ENCODE measurements around the gene GORASP2. TPM values are rescaled to one million over a fixed set of nuclear protein-coding genes. Genes with fewer than 3 reads are reported as not detected.

The GORASP2 gene
- total RNA-seq, 4 donors from 2014 or later, result 36.1 to 48.2 (median 42.0) TPM

GRCh38 chr2:170932166-170932565, 3.1 kb downstream of the GORASP2 start:
- 64 to 75% methylated on average over 1 of the region's 1 CpG for WGBS, 2 donors (ENCODE audit: low coverage in 1 of 2)
- no peak for ATAC-seq
- H3K27ac ChIP-seq, result no peak overlapping the region

GRCh38 chr2:170932948-170933347, 3.9 kb downstream of the GORASP2 start:
- peaks cover 0 to 59% (median 10%) of the 10 kb centered on the region in 3 donors for H3K4me1 ChIP-seq
- H3K4me3 ChIP-seq, result no peak overlapping the region
- no peak for TF ChIP-seq POLR2AphosphoS5 (IDR thresholded peaks at IDR 0.05)
- no peak for TF ChIP-seq POLR2A (IDR thresholded peaks at IDR 0.05)
- TF ChIP-seq EP300 (IDR thresholded peaks at IDR 0.05), result no peak
- TF ChIP-seq, protein P1, sequence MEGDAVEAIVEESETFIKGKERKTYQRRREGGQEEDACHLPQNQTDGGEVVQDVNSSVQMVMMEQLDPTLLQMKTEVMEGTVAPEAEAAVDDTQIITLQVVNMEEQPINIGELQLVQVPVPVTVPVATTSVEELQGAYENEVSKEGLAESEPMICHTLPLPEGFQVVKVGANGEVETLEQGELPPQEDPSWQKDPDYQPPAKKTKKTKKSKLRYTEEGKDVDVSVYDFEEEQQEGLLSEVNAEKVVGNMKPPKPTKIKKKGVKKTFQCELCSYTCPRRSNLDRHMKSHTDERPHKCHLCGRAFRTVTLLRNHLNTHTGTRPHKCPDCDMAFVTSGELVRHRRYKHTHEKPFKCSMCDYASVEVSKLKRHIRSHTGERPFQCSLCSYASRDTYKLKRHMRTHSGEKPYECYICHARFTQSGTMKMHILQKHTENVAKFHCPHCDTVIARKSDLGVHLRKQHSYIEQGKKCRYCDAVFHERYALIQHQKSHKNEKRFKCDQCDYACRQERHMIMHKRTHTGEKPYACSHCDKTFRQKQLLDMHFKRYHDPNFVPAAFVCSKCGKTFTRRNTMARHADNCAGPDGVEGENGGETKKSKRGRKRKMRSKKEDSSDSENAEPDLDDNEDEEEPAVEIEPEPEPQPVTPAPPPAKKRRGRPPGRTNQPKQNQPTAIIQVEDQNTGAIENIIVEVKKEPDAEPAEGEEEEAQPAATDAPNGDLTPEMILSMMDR (IDR thresholded peaks at IDR 0.05), result no peak
- no peaks in the 10 kb centered on the region for H3K27me3 ChIP-seq
- no peak for ATAC-seq
- no peak overlapping the region for H3K27ac ChIP-seq
- H3K9me3 ChIP-seq, result no peaks in the 10 kb centered on the region
- peaks cover 0 to 30% of the 10 kb centered on the region in 2 donors for H3K36me3 ChIP-seq

More at GRCh38 chr2:170932166-170932565, 3.1 kb downstream of the GORASP2 start:
- Histone ChIP-seq H3K4me1 (peaks cover 0 to 54% (median 10%) of the 10 kb centered on the region in 3 donors), H3K9me3 (no peaks in the 10 kb centered on the region), H3K36me3 (peaks cover 0 to 24% of the 10 kb centered on the region in 2 donors), H3K4me3 (no peak overlapping the region), H3K27me3 (no peaks in the 10 kb centered on the region)
- TF ChIP-seq EP300 (IDR thresholded peaks at IDR 0.05) (no peak), POLR2A (IDR thresholded peaks at IDR 0.05) (no peak), POLR2AphosphoS5 (IDR thresholded peaks at IDR 0.05) (no peak)
- TF ChIP-seq, protein P1 (IDR thresholded peaks at IDR 0.05), result no peak

GRCh38 chr2:170937709-170938379, 8.8 kb downstream of the GORASP2 start:
- 59 to 67% methylated on average over 3 of the region's 3 CpGs for WGBS, 2 donors (ENCODE audit: low coverage in 1 of 2)
- no peak for ATAC-seq
- Histone ChIP-seq H3K9me3 (no peaks in the 10 kb centered on the region), H3K4me3 (no peak overlapping the region), H3K27me3 (no peaks in the 10 kb centered on the region), H3K4me1 (peaks cover 0 to 53% (median 2%) of the 10 kb centered on the region in 3 donors), H3K27ac (no peak overlapping the region), H3K36me3 (peaks cover 0 to 30% of the 10 kb centered on the region in 2 donors)
- TF ChIP-seq POLR2AphosphoS5 (IDR thresholded peaks at IDR 0.05) (no peak), POLR2A (IDR thresholded peaks at IDR 0.05) (no peak), EP300 (IDR thresholded peaks at IDR 0.05) (no peak)
- TF ChIP-seq, protein P1 (IDR thresholded peaks at IDR 0.05), result no peak

GRCh38 chr2:170940066-170940465, 11.0 kb downstream of the GORASP2 start:
- Histone ChIP-seq H3K9me3 (no peaks in the 10 kb centered on the region), H3K27me3 (no peaks in the 10 kb centered on the region), H3K4me1 (peaks cover 0 to 47% (median 2%) of the 10 kb centered on the region in 3 donors), H3K27ac (no peak overlapping the region), H3K36me3 (peaks cover 0 to 21% of the 10 kb centered on the region in 2 donors), H3K4me3 (no peak overlapping the region)
- no peak for ATAC-seq
- TF ChIP-seq POLR2AphosphoS5 (IDR thresholded peaks at IDR 0.05), result no peak
- TF ChIP-seq POLR2A (IDR thresholded peaks at IDR 0.05), result no peak
- TF ChIP-seq, protein P1 (IDR thresholded peaks at IDR 0.05), result no peak
- no peak for TF ChIP-seq EP300 (IDR thresholded peaks at IDR 0.05)

DNA sequence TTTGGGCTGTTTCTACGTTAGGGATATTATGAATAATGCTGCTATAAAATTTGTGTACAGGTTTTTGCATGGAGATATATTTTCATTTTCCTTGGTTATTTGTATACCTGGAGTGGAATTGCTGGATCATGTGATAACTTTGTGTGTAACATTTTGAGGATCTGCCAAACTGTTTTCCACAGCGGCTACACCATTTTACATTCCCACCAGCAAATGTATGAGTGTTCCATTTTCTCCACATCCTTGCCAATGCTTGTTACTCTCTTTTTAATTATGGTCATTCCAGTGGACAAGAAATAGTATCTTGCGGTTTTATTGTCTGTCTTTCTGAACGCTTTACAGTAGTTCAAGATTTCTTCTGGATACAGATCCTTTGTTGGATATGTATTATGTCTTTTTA, 13.6 kb downstream of the GORASP2 start:
- no peaks in the 10 kb centered on the region for H3K9me3 ChIP-seq
- H3K4me1 ChIP-seq, result peaks cover 0 to 43% (median 2%) of the 10 kb centered on the region in 3 donors
- no peaks in the 10 kb centered on the region for H3K27me3 ChIP-seq
- H3K27ac ChIP-seq, result no peak overlapping the region
- H3K36me3 ChIP-seq, result peaks cover 0 to 1% of the 10 kb centered on the region in 2 donors
- no peak overlapping the region for H3K4me3 ChIP-seq
- no peak for TF ChIP-seq POLR2A (IDR thresholded peaks at IDR 0.05)
- TF ChIP-seq POLR2AphosphoS5 (IDR thresholded peaks at IDR 0.05), result no peak
- TF ChIP-seq, protein P1 (IDR thresholded peaks at IDR 0.05), result no peak
- no peak for TF ChIP-seq EP300 (IDR thresholded peaks at IDR 0.05)
- ATAC-seq, result no peak
- WGBS, 2 donors (ENCODE audit: low coverage in 1 of 2), result 73 to 78% methylated on average over 3 to 4 of the region's 4 CpGs
